Fibroblast of skin of scalp (primary cell): ENCODE results near the gene RPL41.
A peak's percentile ranks its signal among the peaks of the same experiment; 100 is the strongest.
"Not testable (repeated sequence)": the region's sequence is repeated elsewhere in the genome, so short reads cannot be mapped to it uniquely, and the experiment has no call there.

Experiments
- DNase-seq: peaks from one replicate; pipeline ENCODE4 v3.0.0-alpha.2; 2013

RPL41 gene

DNA sequence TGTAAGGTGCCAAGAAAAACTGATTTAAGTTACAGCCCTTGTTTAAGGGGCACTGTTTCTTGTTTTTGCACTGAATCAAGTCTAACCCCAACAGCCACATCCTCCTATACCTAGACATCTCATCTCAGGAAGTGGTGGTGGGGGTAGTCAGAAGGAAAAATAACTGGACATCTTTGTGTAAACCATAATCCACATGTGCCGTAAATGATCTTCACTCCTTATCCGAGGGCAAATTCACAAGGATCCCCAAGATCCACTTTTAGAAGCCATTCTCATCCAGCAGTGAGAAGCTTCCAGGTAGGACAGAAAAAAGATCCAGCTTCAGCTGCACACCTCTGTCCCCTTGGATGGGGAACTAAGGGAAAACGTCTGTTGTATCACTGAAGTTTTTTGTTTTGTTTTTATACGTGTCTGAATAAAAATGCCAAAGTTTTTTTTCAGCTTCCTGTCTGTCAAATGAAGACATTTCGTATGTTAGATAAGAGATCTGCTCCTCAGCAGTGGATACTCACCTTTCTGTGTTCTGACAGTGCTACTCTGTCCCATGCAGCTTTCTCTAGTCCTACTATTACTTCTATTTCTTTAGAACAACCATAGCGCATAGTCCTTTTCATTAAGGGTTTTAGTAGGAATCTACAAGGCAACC, 13.2 kb upstream of the RPL41 start:
- no peak for DNase-seq

DNA sequence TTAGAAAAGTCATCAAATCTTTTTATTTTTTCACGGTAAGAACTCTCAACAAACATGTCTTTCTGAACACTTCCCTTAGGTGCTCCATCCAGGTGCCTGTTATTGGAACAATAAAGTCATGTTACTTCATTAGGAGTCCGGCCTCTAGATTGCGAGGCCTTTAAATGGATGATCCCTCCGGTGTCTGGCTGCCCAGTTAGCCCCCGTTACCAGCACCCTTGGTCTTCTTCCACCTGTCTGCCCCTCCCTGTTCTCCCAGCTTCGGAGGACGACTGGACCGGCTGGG, 12.7 kb upstream of the RPL41 start:
- DNase-seq, result no peak

DNA sequence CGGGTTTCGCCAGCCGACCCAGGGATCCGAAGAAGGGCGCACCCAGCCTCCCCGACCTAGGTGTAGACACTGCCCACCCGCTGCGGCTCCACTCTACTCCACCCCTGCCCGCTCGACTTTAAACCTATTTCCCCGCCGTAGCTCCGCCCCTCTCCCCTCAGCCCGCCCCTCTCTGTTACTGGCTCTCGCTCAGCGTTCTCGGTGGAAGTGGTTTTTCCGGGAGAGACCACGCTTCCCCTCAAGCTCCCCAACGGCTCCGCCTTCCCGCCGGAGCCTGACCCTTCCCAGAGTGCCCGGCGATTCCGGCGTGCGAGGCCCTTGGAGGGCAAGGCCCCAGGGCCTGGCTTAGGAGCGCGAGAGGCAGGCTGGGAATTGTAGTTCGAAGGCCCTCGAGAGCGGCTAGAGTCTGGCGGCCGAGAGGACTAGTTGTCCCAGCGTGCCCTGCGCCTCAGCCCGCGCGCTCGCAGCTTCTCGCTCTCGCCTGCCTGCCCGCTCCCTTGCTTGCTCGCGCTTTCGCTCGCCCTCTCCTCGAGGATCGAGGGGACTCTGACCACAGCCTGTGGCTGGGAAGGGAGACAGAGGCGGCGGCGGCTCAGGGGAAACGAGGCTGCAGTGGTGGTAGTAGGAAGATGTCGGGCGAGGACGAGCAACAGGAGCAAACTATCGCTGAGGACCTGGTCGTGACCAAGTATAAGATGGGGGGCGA, 12.2 kb upstream of the RPL41 start, which contains the start of gene PA2G4:
TSS of gene PA2G4 (plus strand) at position 451 of the 706 bp plus-strand sequence. CDS start at position 630, 179 bp downstream.
- DNase-seq, result peak; percentile 99

DNA sequence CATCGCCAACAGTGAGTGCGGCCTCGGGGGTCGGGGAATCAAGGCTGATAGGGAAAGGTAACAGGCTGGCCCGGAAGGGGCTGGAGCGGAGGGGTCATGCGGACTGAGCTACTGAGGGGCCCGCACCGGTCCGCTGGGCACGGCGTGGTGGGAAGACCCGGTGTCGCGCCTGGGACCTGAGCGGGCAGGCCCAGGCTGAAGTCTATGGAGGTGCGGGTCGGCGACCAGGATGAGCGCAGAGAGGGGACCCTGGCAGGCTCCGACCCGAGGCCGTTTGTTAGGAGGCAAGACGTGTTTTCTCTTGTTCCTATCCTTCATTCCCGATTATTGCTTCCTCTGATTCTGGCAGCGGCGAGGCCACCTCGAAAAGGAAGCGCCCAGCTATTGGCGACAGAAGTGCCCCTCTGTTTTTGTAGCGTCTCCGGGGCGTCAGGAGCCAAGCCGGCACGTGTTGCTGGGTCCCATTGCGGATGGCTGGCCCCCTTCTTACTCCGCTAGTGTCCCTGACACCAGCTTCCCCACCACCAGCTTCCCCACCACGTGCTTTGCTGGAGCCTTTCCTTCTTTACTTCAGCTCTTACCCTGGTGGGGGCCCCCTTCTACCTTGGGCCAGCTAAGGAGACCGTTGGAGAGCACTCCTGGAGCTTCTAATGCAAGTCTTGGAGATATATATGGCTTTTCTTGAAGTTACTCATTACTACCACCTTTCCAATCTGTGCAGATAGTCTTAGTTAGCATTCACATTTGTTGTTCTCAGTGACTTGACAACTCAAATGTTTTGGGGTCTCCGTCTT, 11.4 kb upstream of the RPL41 start:
- no peak for DNase-seq

DNA sequence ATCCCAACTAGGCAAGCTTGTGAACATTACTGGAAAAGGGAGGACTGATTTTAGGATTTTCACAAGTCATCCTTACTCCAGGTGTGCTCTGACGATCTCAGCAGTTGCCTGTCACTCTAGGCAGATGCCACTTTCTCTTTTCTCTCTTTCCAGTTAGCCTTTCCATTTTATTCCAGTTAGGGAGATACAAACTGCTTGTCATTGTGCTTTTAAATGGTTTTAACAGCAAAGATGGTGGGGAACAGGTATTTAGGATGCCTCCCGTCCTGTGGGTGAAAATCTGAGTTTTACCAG, 10.9 kb upstream of the RPL41 start:
- DNase-seq, result no peak

DNA sequence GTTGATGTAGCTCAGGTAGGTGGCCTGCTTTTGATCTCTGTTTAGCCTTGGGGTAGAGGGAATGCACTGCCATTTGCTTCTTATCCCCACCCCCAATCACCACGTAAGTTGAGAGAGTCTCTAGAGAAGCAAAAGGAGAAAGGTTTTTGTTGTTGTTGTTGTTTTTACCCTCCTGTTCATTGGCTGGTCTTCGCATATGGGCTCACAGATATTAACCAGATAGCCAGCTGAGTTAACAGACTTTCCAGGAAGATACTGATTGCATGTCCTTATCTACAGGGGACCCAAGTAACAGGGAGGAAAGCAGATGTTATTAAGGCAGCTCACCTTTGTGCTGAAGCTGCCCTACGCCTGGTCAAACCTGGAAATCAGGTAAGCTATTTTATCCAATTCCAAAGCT, 9.2 kb upstream of the RPL41 start:
- DNase-seq, result no peak

DNA sequence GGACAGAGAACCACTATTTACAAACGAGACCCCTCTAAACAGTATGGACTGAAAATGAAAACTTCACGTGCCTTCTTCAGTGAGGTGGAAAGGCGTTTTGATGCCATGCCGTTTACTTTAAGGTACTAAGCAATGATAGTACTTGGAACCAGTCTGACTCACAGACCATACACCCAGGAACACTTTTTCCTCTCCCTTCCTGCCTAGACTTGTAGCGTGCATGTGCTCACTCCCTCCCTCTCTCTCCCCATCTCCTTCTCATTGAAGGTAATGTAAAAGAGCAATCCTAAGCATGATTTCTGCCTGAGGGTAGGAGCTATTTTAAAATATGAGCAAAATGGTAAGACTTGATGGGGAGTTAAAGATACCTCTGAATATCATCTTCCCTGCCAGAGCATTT, 5.9 kb upstream of the RPL41 start:
- no peak for DNase-seq

DNA sequence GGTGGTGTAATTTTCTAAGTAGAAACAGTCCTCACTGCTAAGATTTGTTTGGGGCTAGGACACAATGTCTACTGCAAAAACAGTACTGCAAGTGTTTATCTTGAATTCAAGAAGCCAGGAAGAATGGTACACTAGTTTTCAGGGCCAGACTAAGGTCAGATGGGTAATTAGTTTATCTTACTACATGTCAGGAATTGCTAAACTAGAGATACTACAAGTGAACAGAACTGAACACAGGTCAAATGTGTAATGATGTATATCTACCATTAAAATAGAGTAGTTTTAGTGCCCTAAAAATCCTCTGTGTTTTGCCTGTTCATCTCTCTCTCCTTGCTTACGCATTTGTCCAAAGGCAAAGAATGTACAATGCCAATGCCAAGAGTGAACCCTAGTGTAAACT, 2.3 kb upstream of the RPL41 start:
- DNase-seq, result no peak

DNA sequence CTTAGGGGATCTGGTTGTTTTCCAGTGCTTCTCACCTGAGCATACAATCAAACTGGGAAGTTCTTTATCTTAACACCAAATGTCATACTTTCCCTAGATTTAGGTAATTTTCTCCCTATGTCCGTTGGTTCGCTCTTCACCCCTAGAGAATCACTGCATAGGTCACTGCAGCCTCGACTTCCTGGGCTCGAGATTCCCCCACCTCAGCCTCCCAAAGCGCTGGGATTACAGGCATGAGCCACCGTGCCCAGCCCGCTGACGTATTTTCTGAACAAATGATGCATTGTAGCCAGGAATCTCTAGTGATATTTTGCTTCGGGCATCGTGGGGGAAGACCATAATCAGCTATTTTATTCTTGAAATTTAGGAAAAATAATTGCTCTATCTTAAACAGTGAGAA, 1.1 kb upstream of the RPL41 start:
- no peak for DNase-seq

DNA sequence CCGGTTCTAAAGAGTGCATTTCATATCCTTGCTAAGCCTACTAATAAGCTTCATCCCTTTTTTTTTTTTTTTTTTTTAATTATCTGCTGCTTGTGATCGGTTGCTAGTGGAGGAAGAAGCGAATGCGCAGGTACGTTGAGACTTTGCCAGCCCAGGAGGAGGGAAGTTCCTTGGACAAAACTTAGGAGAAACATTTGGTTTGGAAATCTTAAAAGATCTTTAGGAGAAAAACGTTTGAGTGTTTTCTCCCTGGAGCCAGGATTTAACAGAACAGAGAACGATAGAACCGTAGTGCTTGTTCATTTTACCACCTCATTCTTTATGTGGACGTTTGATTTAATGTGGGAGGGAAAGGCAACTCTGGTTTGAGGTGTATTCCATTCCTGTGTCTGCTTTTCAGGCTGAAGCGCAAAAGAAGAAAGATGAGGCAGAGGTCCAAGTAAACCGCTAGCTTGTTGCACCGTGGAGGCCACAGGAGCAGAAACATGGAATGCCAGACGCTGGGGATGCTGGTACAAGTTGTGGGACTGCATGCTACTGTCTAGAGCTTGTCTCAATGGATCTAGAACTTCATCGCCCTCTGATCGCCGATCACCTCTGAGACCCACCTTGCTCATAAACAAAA, 761 bp downstream of the RPL41 start:
- not testable (repeated sequence) for DNase-seq

DNA sequence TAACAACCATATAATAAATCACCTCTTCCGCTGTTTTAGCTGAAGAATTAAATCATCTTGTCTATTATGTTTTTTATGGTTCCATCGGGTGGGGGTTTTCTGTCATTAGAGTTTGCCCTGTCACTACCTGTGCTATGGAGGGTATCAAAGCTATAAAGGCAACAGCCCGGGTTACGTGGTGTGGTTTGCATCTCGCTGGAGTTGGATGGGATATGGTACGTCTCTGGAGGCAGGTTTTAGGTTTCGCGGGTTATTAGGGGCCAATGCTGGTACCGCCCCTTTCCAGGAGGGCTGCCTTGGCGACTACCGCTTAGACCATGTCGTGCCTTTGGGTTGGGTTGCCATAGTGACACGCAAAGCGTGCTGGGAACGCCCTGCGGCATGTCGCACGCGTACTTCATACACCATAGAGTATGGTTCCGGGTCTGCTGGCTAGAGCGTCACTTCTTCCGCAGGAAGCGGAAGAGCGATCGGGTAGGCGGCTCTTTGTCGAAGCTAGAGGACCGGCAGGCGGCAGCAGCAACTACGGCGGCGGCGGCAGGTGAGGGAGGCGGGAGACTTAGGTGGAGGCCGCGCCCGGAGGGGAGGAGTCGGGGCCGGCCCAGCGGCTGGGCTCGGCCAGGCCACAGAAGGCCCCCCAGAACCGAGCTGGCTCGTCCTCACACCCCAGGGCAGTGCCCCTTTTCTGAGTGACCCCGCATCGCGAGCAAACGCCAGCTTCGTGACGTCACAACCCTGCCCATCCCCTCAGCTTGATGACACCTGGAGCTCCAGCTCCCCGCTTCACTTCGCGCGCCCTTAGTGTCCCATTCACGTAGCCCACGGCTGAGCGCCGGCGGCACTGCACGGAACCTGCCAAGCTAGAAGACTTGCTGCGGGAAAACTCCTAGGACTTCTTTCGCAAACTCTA, 1.6 kb downstream of the RPL41 start, which contains the start of gene ZC3H10:
TSS of gene ZC3H10 (plus strand) at position 489 of the 910 bp plus-strand sequence. CDS start 2,297 bp downstream, outside the sequence.
- peak; percentile 99 for DNase-seq

DNA sequence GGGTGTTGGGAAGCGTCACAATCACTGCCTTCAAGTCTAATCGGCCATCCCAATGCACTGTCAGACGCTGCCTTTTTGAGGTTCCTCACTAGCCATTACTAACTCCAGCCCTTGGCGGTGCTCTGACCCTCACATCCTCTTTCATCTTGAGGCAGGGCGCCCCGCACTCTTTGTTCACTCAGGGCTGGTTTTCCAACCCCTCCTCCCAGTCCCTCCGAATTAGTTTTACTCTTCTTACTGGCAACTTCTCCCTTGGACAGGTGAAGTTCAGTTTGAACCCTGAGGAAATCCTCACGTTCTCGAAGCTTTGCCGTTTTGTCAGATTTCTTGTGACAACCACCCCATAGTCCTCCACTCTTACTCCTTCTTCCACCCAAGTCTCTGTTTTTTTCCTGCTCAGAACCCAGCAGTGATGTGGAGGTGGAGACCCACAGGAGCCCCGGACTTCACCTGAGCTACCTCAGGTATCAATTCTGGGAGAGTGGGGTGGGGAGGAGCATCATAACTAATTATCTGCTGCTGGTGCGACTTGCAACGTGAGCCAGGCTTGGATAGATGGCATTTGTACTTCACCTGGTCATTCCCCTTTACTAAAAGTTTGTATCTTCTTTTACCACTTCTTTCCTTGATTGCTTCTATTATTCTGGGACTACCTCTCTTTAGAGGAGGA, 2.4 kb downstream of the RPL41 start:
- no peak for DNase-seq

DNA sequence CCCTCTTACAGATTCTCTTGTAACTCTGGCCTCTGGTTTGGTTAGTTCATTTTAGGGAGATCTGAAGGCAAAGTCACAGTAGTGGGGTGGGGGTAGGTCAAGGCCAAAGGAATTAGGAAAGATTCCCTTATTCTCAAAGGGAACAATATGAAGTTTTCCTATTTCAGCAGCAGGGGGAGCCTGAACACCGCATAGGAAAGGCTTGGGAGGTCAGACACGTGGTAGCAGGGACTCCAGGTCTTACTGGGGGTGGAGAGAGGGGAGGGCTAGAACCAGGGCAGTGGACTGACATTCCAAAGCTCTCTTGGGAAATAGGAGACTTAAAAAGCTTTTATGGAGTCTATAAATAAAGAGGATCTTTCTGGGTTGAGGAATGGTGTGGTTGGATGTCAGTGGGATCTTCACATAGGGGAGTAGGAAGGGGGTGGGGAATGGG, 2.9 kb downstream of the RPL41 start:
- peak; percentile 97 for DNase-seq

DNA sequence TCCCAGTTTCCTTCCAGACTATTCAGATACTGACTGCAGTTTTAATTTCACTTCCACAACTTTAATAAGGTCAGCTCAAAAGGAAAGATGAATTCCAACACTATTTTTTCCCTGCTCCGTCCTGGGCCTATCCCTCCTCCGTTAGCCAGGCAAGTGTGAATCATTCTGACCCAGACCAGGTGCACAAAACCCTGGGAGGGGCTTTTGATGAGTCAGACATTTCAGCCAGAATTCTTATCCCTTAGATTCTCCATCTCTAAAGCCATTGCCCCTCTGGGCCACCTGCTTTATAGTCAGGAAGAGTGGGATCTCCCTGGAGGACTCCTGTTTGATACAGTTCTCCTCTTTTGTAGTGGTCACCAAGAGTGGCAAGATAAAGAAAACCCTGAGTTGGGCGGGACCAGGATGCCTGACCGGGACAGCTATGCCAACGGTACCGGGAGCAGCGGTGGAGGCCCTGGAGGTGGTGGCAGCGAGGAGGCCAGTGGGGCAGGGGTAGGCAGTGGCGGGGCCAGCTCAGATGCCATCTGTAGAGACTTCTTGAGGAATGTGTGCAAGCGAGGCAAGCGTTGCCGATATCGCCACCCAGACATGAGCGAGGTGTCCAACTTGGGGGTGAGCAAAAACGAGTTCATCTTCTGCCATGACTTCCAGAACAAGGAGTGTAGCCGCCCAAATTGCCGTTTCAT, 3.9 kb downstream of the RPL41 start:
- DNase-seq, result no peak

DNA sequence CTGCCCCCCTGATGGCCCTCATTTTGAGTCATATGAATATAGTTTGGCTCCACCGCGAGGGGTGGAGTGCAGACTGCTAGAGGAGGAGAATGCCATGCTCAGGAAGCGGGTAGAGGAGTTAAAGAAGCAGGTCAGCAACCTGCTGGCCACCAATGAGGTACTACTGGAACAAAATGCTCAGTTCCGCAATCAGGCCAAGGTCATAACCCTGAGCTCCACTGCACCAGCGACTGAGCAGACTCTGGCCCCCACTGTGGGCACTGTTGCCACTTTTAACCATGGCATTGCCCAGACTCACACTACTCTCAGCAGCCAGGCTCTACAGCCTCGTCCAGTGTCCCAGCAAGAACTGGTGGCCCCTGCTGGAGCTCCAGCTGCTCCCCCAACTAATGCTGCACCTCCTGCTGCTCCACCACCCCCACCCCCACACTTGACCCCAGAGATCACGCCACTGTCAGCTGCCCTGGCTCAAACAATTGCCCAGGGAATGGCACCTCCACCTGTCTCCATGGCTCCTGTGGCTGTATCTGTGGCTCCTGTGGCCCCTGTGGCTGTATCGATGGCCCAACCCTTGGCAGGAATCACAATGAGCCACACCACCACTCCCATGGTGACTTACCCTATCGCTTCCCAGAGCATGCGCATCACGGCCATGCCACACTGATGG, 4.9 kb downstream of the RPL41 start:
- no peak for DNase-seq

DNA sequence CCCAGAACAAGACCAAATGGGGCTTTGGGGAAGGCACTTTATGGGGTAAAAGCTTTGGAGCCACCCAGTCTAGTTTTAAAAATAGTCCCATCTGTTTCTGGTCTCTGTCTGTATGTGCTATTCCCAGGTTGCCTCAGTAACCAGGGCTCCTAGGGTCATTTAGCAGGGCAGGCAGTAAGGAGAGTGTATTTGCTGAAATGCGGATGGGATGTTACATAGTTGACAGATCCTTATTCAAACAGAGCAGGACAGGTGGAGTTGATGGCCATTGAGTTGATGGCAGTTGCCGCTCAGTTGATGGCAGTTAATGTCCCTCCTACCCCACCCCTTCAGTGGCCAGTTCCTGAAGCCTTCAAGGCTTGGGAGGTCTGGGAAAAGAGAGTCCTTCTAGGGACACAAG, 6.2 kb downstream of the RPL41 start:
- no peak for DNase-seq

DNA sequence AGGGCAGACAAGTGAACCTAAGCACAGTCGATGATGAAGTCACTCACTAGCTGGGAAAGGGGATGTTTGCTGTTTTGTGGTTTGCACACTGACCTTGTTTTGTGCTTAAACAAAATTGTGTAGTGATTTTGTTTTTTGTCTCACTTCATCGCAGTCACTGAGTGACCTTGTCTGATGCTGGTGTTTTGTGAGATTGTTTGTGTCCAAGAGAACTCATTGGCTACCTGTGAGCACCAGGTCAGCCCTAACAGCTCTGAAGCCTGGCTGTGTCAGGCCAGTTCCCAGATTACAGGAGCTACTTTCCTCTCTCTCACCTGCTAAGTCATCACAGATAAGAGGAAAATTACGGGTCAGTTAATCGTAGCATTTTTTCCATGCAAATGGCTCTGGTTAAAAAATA, 7.7 kb downstream of the RPL41 start:
- no peak for DNase-seq

DNA sequence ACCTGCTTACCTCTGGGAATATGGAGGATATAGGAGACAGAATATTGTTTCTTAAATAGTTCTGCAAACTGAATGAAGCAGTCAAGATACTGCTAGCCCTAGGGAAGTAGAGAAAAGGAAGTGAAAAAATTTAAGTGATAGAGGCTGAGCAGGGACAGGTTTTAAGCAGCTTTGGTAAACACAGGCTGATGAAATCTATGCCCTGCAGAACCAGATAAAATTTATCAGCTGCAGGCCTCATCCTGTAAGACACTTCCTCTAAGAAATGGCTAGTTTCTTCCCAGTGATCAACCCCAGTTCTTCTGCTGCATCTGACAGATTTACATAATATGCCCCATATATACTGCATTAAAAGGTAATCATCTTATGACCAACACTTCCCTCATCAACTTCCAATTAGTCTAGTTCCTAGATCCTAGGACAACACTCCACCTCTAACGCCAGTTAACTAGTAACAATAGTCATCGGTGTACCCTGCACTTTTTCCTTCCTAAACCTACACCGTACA, 10.4 kb downstream of the RPL41 start:
- no peak for DNase-seq

DNA sequence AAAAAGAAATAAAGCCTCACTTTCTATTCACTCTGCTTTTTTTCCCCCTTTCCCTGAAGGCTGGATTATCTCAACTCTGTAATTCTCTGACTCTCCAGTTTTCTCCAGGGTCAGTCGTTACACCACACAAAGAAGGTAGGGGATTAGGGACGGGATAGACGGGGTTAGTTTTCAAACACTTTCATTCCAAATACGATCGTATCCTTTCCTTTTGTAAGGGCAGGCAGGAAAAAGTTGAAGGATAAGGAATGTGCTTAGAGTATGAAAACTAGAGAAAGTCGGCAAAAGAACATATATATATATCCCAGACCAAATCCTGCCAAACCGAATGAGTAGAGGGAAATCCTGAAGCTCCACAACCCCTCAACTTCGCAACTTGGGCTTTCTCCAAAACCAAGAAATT, 11.1 kb downstream of the RPL41 start:
- no peak for DNase-seq
